ACHN (cell line): ENCODE data around the gene FGF13.

ENCODE experiments used
- DNase-seq: peaks from one replicate; pipeline ENCODE4 v3.0.0-alpha.2; 2015
- in situ Hi-C: cut with HindIII; loops from 2 replicates; pipeline ENCODE4 v1.10.0; 2017; ENCODE audit warnings: low sequenced_read_pairs, low pct_ligation_motif_present, low pct_unique_long_range_greater_than_20kb

The FGF13 gene

DNA sequence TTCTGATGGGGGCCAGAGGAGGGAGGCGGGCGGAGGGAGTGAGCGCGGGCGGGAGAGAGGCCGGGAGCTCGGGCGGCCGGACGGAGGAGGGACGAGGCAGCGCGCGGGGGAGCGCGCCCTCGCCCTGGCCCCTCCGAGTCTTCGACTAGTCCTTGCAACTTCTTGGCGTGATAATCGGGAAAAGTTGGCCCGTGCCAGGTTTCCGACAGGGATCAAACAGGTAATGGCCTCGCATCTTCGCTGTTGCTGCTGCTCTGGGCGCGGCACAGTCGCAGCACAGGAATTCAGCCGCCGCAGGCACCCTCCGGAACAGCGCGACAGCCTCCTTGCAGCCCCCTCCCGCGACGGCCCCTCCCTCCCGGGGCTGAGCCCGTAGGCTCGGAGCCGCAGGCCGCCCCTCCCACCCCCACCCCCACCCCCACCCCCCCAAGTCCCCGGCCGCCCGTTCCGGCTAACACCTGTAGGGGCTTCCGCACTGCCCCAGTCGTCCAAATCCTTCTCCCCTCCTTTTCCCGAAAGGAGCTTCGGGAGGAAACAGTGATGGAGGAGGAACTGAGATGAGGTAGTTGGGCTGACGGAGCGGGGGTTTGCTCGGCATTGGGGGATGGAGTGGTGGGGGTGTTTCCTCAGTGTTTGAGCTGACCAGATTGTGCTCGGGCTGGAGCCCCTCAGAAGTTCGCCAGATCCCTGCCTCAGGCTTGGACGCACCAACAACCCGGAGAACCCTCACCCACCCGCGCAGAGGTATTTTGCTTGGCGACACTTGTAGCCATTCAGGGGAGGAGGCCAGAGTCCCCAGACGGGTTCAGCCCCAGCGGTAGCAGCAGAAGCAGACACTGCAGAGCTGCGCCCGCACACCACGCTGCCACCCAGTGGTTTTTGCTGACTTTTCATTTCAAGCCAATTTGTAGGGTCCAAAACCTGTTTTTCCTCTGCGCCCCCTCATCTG lies at the start of gene FGF13:
TSS of gene FGF13 (minus strand) at position 319 of the 949 bp plus-strand sequence. CDS start 714 bp downstream, outside the sequence.
- DNase-seq, result no peak
- in situ Hi-C loops, result no loop called here

DNA sequence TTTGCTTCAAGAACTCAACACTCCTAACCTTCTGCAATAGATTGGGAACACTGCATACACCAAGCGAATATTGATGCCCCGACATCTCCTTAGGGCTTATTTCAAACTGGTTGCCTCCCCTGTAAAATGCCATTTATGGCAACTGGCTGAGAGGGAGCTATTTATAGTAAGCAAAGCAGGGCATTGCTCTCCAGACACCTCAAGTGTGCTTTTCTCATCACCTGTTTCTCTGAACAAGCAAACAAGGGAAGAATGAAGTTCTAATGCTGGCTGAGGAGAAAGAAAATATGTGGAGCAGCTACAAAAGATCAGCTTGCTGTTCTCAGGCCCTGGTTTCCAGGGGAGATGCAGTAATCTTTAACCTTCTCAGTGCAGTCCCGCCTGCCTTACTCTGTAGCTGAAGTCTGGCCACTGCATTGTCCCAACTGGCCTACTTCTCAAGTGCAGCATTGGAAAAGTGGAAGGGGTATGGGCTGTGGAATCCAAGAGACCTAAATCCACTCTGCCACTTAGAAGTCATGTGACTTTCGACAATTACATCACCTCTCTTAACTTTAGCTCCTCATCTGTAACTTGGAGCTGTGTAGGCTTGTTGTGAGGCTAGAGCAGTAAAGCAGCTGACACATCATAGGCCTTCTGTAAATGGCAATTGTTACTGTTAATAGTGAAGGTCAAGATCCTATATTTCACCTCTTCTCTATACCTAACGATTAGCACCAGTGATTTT lies 47.9 kb upstream of the FGF13 start:
- no peak for DNase-seq
- in situ Hi-C loops, result no loop called here

DNA sequence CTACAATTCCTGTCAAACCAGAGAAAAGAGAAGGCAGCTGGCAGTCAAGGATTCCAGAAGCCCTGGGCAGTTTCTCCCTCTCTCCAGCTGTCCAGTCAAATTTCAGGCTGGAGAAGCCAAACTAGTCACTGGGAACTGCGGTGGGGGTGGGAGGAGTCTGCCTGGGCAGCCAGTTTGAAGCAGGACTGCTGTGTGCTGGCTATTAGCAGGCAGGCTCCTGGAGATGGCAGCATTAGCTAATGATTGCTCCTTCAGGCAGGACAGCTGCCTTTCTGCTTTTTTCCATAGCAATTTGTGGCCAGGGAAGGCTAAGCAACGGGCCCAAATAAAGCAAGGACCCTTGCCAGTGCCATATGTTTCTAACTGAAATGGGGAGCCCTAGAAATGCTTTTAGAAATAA lies 44.7 kb upstream of the FGF13 start:
- in situ Hi-C loops, result no loop called here
- peak; percentile 4 for DNase-seq

DNA sequence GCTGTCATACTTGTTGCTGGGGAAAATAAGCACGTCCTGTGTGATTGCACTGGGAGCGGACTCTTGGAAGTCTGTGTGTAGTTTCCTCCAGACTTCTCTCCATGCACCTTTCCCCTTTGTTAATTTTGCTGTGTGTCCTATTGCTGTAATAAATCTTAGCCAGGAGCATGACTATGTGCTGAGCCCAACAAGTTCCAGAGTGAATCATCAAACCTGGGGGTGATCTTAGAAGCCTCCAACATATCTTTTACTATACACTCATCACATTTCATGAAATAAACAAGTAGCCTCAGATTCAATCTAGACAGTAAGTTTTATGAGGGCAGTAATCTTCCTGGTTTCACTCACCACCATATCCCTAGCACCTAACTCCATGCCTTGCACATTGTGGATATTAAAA lies 43.3 kb upstream of the FGF13 start:
- in situ Hi-C loops, result no loop called here
- DNase-seq, result no peak

DNA sequence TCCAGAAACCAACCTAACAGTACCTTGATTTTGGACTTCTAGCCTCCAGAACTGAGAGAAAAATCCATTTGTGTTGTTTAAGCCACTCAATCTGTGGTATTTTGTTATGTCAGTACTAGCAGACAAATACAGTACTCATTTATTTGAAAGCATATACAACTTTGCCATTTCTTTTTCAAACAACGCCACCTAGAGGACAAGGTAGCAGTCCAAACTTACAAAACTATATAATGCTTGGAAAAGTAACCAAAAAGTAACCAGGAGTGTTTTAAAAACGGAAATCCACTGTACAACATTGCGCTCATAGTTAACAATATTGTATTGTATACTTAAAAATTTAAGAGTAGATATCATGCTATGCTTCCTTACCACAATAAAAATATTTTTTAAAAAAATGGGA lies 37.0 kb upstream of the FGF13 start:
- peak; percentile 0 for DNase-seq
- in situ Hi-C loops, result no loop called here

DNA sequence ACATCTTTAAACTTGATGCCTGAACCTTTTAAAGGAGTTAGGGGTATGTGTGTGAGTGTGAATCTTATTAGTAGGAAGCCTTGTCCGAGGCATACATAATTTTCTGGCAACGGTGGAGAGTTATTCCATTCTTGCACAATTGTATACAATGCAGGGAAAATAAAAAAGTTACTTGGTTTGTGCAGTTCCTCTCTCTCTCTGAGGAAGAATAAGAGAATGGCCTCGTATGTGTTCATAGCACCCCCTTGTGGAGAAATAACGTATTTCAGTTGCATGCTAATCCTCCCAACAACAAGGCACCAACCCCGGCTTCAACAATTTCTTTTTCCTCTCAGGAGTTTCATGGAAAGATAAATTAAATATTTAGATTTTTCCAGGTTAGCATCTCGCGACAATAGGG lies 33.7 kb upstream of the FGF13 start:
- DNase-seq, result peak; percentile 31
- in situ Hi-C loops, result no loop called here

DNA sequence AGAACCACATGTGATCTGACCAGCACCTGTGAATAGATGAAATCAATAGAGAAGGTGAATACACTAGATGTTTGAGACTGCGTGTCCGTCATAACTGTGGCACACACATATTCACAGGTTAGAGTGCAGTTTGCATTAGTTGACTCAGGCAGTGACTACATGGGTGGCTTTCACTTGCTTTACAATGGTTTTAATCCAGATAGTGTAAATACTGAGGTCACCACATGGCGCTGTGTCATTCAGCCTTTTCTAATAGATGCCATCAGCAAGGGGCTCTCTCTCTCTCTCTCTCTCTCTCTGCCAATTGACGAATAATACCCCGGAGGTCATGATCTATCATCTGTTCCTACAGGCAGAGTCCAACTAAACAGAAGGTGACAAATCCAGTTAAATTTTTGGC lies 30.7 kb upstream of the FGF13 start:
- no peak for DNase-seq
- in situ Hi-C loops, result no loop called here

DNA sequence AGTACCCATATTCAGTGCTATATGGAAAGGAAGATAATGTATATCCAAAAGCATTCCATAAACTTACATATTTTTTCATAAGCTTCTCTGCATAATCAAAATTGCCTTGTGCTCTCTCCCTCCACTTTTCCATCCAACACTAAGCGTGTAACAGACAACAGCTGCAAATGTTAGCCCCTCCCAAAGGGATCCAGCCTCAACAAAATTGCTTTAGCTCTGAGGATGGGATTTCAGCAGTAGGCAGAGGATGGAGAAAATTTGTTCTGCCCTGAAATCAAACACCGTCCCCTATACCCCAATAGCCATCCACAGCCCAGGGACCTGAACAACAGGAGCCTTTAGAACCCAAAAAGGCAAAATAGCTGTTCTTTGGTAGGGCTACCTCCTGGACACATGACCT lies 28.8 kb upstream of the FGF13 start:
- DNase-seq, result no peak
- in situ Hi-C loops, result no loop called here

DNA sequence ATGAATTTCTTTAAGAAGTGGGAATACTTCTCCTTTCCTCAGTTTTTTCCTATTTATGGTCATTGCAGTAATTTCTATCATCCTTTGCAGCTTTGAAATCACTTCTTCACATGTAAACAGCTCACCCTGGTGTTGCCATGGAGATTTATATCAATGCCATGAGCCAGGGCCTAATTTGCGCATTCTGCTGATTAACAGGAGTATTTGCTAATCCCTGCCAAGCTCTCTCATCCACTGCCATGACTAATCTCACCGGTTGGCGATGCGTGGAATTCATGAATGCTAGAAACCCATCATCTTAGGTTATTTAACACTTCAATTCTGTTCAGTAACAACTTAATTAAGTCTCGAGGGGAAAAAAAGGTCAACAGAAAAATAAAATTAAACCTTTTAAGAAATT lies 11.8 kb upstream of the FGF13 start:
- no peak for DNase-seq
- in situ Hi-C loops, result no loop called here

DNA sequence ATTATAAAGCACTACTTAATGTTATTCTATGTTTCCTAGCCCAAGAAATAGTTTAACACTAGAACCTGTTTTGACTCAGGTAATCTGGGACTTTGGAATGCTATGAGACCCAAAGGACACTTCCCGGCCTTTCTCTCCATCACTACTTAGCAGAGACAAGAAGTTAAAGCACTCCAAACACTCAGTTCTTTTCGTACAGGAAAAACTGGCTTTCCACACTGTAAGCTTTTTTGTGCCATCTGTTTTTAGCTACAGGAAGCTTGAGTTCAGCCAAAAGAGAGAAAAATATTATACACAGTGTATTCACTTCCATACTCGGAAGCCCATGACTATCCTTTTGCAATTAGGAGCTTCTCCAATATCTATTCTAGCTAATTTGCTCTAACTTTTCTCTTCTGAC lies 7.9 kb upstream of the FGF13 start:
- no peak for DNase-seq
- in situ Hi-C loops, result no loop called here

DNA sequence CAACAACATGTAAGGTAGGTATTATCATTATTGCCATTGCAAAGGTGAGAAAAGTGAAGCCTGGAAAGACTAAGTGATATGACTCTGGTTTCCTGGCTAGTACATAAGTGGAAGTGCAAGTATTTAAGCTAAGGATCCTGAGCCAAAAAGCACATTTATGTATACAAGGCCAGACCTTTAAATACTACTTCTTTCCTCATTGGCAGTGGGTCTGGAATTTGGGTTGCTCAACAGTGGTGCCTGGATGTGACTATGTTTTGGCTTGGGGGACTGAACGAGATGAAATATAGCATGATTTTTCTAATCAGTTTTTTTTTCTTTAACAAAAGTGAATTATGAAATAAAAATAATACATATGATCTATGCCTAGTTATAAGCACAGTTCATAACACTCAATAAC lies 7.4 kb upstream of the FGF13 start:
- DNase-seq, result no peak
- in situ Hi-C loops, result no loop called here

DNA sequence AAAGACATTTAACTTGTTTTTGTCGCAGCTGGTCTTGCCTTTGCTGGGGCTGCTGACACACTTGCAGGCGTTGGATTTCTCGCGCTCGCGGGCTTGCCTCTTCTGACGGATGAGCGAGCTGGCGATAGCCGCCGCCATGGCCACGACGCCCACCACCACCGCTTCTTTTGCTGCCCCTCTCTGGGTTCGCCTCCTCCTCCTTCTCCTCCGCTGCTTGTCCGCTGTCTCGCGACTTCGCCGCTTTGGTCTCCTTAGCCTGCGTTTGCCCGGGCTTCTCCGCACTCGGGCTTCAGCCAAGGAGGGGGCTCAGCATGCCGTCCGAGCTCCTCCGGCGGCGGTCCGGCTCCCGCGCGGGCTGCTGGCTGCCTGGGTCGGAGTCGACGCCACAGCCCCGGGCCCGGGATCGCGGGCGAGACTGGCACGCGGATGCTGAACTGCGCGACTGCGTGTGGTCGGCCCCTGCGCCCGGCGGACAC lies 613 bp downstream of the FGF13 start:
- DNase-seq, result no peak

DNA sequence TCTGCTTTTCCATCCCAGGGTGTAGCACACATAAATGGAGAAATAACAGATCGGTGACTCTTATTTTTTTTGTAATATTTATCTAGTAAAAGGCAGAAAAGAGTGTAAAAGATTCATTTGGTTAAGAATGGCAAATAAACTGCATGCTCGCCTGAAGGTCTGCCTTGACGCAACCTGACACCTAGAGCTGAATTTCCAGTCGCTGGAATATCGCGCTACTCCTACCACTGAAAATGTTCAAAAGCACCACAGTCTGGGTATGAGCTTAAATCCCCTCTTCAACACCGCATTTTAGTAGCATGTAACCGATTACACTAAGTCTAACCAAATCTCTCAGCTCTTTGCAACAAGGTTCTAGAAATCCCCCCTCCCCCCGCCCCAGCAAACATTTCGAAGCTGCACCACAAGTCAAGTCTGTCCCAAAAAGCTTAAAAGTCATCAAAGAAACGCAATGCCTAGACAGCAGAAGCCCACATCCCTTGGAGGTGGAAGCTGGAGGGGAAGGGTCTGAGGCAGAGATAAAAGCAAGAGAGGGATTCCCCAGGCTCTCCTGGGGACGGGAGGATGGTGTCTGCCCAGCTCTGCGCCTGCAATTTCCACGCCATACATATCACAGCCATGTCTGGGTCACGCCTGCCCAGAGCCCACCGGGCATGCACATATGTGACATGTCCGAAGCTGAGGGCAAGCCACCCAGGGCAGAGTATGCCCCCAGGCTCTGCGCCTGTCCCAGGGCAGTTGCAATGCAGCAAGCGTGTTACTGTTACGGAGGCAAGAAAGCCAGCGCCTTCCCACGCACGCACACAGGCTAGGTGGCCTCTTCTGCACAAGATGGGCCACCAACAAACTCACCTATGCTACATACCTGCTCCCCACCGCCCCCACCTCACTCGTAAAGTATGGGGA lies 1.4 kb downstream of the FGF13 start:
- no peak for DNase-seq
- in situ Hi-C loops, result no loop called here

More for the DNA sequence above, 613 bp downstream of the FGF13 start:
- in situ Hi-C loops, result no loop called here

DNA sequence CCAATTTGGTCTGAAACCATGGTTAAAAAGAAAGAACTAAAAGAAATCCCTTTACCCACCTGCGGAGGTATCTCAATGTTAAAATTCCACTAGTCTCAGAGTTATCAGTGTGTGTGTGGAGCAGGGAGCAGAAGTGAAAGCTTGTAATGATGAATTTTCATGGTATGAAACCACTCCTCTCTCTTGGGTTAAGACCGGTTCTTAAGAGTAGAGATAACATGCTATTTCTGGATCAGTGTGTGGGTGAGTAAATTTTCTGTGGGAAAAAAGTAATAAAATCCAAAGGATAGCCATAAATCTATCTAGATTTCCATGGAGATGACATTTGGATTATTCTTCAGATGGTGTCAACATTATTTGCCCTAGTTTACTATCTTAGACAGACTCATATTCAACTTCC lies 3.2 kb downstream of the FGF13 start:
- no peak for DNase-seq
- in situ Hi-C loops, result no loop called here

DNA sequence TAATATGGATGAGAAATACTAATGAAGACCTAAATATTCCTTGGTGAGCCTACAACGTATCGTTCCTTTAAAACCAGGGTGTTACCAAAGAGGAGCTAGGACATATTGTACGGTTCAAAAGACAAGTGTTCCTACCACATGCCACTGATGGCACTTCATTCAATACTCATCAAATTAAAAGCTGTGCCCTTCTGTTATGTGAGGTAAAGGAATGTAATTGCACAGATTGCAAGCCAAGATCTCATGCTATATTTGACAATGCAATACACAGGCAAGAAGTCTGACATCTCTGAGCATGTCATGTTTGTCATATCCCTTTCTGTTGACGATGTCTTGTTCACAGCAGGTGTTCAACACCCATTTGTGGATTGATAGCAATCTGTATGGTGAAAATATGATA lies 6.9 kb downstream of the FGF13 start:
- in situ Hi-C loops, result no loop called here
- no peak for DNase-seq

DNA sequence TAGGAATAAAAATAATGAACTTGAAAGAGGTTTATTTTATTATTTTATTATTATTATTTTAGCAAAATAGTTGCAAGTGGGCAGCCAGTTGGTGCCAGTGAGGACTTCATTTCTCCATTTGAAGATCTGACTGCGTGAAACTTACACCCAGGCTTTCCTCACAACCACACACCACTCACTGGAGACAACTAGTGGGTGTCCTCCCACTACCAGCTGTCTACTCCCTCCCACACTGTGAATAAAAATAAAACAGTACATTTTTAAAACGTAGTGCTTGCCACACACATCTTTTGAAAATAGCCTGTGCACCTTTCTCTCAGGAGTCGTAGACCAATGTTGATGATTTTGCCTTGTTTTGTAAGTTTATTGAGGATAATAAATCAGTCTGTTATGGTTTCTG lies 7.4 kb downstream of the FGF13 start:
- in situ Hi-C loops, result no loop called here
- no peak for DNase-seq

DNA sequence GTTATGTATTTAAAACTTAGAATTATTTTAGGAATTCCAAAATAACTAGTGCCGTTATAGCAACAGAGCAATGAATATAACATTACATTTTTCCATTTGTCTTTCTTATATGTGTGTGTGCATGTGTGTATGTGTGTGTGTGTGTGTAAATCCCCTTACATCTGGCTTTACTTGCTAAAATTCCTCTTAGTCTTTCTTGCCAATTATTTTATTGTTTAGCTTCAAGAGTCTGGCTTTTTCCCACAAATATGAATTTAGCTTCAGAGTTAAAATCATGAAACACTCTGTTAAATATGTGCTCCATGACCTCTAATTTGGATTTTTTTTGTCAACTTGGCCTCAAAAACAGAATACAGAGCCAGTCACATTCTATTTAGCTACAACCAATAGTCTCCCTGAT lies 18.9 kb downstream of the FGF13 start:
- in situ Hi-C loops, result no loop called here
- DNase-seq, result no peak

DNA sequence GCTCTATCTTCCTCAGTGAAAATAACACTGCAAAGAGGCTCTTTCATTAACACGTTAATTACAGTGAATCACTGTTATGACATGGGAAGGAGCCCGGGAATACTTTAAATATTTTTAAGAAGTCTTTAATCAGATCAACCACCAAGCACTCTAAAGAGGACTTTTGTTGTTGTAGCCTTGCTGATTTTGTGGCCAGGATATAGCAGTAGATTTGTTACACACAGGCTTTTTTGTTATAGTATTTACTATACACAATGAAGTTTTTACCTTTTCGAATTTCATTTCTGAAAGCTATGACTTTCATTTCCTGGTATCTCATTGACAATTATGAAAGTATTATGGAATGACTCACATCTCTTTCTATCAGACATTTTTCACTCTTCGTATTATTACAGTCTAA lies 20.3 kb downstream of the FGF13 start:
- in situ Hi-C loops, result no loop called here
- DNase-seq, result no peak

DNA sequence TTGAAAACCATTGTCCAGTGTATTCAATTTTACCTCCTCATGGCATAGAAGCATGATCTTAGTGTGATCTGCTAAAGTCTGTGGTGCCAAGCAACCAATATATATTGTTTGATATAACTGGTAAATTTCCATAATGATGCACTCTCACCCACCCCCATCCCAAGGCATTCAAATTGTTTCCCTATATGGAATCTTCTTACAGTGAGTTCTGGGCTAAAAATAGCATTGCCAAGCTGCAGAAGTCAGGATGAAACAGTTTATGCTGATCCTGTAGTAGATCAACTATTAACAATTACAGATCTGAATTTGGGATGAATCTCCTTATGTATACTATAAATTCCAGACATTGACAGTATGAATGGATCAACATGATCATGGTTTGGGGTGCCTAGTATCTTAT lies 20.9 kb downstream of the FGF13 start:
- in situ Hi-C loops, result no loop called here
- no peak for DNase-seq
